ENCODE data around the gene TMEM267.
"Not testable (repeated sequence)": the region's sequence is repeated elsewhere in the genome, so short reads cannot be mapped to it uniquely, and the experiment has no call there.

The TMEM267 gene

DNA sequence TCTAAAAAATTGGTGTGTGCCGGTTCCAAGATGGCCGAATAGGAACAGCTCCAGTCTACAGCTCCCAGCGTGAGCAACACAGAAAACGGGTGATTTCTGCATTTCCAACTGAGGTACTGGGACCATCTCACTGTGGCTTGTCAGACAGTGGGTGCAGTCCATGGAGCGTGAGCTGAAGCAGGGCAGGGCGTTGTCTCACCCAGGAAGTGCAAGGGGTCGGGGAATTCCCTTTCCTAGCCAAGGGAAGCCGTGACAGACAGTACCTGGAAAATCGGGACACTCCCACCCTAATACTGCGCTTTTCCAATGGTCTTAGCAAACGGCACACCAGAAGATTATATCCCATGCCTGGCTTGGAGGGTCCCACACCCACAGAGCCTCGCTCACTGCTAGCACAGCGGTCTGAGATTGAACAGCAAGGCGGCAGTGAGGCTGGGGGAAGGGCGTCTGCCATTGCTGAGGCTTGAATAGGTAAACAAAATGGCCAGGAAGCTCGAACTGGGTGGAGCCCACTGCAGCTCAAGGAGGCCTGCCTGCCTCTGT, 81.1 kb downstream of the TMEM267 start:
- not testable (repeated sequence) for ATAC-seq

DNA sequence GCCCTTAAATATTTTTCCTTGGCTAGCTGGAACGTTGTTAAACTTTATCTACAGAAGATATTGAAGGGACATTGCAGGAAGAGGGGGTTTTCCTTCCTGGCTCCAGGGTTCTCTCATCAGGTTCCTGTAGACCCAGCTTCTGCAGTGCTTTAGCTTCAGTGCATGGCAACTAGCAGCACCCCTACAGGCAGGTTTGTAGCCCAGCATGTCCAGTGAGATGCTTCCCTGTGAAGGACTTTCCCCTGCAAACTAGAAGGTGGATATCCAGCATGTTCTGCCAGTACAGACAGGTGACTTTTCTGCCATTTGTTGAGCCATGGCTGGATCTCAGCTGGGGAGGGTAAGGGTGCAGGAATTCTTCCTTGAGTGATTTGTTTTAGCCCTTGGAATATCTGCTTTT, 81.8 kb downstream of the TMEM267 start:
- no peak for ATAC-seq

DNA sequence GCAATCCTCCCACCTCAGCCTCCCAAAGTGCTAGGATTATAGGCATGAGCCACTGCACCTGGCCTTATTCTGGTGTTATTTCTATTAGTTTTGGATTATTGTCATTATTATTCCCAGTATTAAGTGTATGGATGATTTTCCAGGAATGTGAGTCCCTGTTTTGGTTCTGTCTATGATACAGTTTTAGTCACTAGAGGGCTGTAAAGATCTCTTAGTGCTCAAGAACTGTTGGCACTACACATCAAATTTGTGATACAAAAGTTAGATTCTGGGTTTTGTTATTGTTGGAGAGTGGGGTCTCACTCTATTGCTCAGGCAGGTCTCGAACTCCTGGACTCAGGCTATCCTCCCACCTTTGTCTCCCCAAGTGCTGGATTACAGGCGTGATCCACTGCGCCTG, 83.6 kb downstream of the TMEM267 start:
- no peak for ATAC-seq

DNA sequence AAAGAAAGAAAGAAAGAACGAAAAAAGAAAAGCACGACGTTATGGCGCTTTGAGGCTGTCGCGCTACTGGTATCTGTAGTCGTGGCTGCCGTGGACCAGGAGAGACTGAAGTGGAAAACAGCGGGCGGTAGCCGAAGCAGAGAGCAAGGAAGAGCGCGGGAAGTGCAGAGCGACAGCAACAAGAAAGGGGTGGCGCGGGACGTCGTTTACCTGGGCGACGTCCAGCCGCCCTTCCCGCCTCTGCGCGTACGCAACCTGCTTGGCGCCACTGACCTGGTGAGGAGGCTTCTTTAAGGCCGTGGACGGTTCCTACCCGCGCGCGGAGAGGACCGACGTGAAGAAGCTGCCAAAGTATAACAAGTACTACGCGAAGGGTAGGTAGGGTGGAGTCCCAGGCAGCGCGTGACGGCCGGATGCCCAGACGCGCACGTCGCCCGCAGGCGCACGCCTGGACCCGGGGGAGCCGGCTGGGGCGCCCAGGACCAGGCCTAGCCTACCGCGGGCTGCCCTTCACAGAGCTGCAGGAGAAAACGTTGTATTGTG, 86.8 kb downstream of the TMEM267 start:
- ATAC-seq = peak; percentile 95 to 98

Data from activated CD4-positive, CD25-positive, alpha-beta regulatory T cell treated with anti-CD3 and anti-CD28 coated beads, Interleukin-2, amount 50 U/mL, for 24 hours (primary cell).